H1 (cell line): Measurements from ENCODE around the gene PHRF1.

Experiments
- BCL11A ChIP-seq, 2 experiments: IDR thresholded peaks; one replicate each; pipeline ENCODE4 v1.6.1; 2011; ENCODE audit warnings: low read depth in 2 of 2, low read length in 2 of 2, mild to moderate bottlenecking in 2 of 2
- MAFK ChIP-seq: IDR thresholded peaks from 2 replicates; pipeline ENCODE4 v1.6.1; 2012; ENCODE audit warnings: low read depth, mild to moderate bottlenecking, improper control_type of control experiment, low read length
- POLR2A ChIP-seq, 2 experiments: IDR thresholded peaks; 1 replicate in 1 of 2; 2 replicates in 1 of 2; pipeline ENCODE4 v1.6.1; 2011; ENCODE audit warnings: low read depth in 2 of 2, low read length in 2 of 2, mild to moderate bottlenecking in 2 of 2; ENCODE audit errors: control extremely low read depth in 1 of 2
- POLR2AphosphoS5 ChIP-seq: IDR thresholded peaks from 2 replicates; pipeline ENCODE4 v1.6.1; 2011; ENCODE audit warnings: low read depth, low read length
- RAD21 ChIP-seq, 2 experiments: IDR thresholded peaks in 1 of 2; conservative IDR thresholded peaks in 1 of 2; 2 replicates each; pipeline ENCODE4 v1.6.1; 2011; ENCODE audit warnings: low read depth in 2 of 2, low read length in 2 of 2, improper control_type of control experiment in 1 of 2, inconsistent platforms in 1 of 2, mild to moderate bottlenecking in 1 of 2, moderate library complexity in 1 of 2
- SAP30 ChIP-seq: fragments of 300-600 bp; sonication (generic); IDR thresholded peaks from 2 replicates; pipeline ENCODE4 v1.7.1; 2012; ENCODE audit warnings: low read length, moderate library complexity, mild to moderate bottlenecking, inconsistent platforms; ENCODE audit not compliant: insufficient read depth, insufficient replicate concordance
- SRF ChIP-seq: IDR thresholded peaks from 2 replicates; pipeline ENCODE4 v1.6.1; 2011; ENCODE audit warnings: mild to moderate bottlenecking, low read depth, low read length, moderate library complexity
- SUZ12 ChIP-seq: fragments of 200-600 bp; sonication (generic); IDR thresholded peaks from 2 replicates; pipeline ENCODE4 v1.6.1; 2012; ENCODE audit warnings: mild to moderate bottlenecking, inconsistent platforms, low read length, moderate library complexity, mixed read lengths
- TAF1 ChIP-seq: IDR thresholded peaks from 2 replicates; pipeline ENCODE4 v1.6.1; 2011; ENCODE audit warnings: mild to moderate bottlenecking, low read depth, low read length
- TAF7 ChIP-seq: optimal IDR thresholded peaks from 2 replicates; pipeline ENCODE3; 2011; ENCODE audit warnings: low read depth, mild to moderate bottlenecking, inconsistent platforms, low read length, moderate library complexity, borderline replicate concordance
- TCF12 ChIP-seq: IDR thresholded peaks from 2 replicates; pipeline ENCODE4 v1.6.1; 2011; ENCODE audit warnings: low read depth, mild to moderate bottlenecking, low read length
- TEAD4 ChIP-seq: IDR thresholded peaks from 2 replicates; pipeline ENCODE4 v1.6.1; 2012; ENCODE audit warnings: low read depth, low read length, inconsistent platforms, mixed read lengths
- TF ChIP-seq, protein P1 (sequence below), 3 experiments: IDR thresholded peaks; 1 replicate in 2 of 3; 2 replicates in 1 of 3; pipeline versions ENCODE4 v1.5.1 to v1.6.1; 2011; ENCODE audit warnings: low read length in 3 of 3, mild to moderate bottlenecking in 3 of 3, inconsistent platforms in 2 of 3, low read depth in 1 of 3, moderate library complexity in 1 of 3; ENCODE audit not compliant: insufficient read depth in 1 of 3; ENCODE audit errors: control extremely low read depth in 1 of 3
- TF ChIP-seq, protein P2 (sequence below): IDR thresholded peaks from 2 replicates; pipeline ENCODE4 v1.6.1; 2012; ENCODE audit warnings: inconsistent platforms

DNA sequence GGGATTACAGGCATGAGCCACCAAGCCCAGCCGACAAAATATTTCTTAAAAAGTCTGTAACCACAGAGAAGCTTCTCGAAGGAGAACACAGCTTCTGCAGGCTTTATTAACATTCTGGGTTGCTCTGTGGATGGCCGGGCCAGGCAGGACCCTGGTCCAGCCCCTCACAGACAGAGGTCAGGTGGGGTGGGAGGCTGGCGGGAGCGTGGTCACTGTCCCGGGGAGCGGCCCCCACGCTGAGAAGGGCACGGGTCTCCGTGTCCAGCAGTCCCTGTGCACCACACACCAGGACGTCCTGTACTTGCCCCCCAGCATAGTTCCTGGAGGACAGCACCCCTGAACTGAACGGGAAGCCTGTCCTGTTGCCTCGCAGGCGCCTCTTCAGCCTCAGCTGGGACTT lies 80.2 kb downstream of the PHRF1 start:
- TF ChIP-seq TCF12 (no peak), TEAD4 (no peak), TAF7 (no peak), RAD21 (IDR thresholded peaks at IDR 0.05 in 1 of 2, conservative IDR thresholded peaks at IDR 0.05 in 1 of 2; ENCODE audit: low read depth in 2 of 2, low read length in 2 of 2) (no peak), SUZ12 (no peak), MAFK (no peak), SRF (no peak), BCL11A (IDR thresholded peaks at IDR 0.05; ENCODE audit: low read depth in 2 of 2, low read length in 2 of 2) (no peak), POLR2AphosphoS5 (no peak), TAF1 (no peak), POLR2A (IDR thresholded peaks at IDR 0.05; ENCODE audit: control extremely low read depth in 1 of 2, low read depth in 2 of 2, low read length in 2 of 2) (no peak), SAP30 (no peak)
- TF ChIP-seq, protein P1, sequence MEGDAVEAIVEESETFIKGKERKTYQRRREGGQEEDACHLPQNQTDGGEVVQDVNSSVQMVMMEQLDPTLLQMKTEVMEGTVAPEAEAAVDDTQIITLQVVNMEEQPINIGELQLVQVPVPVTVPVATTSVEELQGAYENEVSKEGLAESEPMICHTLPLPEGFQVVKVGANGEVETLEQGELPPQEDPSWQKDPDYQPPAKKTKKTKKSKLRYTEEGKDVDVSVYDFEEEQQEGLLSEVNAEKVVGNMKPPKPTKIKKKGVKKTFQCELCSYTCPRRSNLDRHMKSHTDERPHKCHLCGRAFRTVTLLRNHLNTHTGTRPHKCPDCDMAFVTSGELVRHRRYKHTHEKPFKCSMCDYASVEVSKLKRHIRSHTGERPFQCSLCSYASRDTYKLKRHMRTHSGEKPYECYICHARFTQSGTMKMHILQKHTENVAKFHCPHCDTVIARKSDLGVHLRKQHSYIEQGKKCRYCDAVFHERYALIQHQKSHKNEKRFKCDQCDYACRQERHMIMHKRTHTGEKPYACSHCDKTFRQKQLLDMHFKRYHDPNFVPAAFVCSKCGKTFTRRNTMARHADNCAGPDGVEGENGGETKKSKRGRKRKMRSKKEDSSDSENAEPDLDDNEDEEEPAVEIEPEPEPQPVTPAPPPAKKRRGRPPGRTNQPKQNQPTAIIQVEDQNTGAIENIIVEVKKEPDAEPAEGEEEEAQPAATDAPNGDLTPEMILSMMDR (IDR thresholded peaks at IDR 0.05; ENCODE audit: control extremely low read depth in 1 of 3, insufficient read depth in 1 of 3, low read depth in 1 of 3, low read length in 3 of 3) = no peak
- TF ChIP-seq, protein P2, sequence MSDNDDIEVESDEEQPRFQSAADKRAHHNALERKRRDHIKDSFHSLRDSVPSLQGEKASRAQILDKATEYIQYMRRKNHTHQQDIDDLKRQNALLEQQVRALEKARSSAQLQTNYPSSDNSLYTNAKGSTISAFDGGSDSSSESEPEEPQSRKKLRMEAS = no peak
